ENCODE measurements around the gene CCDC174. TPM values are rescaled to one million over a fixed set of nuclear protein-coding genes. Genes with fewer than 3 reads are reported as not detected.
"Not testable (repeated sequence)": the region's sequence is repeated elsewhere in the genome, so short reads cannot be mapped to it uniquely, and the experiment has no call there.

The CCDC174 gene
- total RNA-seq, 1 donor from 2014 or later, result 32.4 TPM

DNA sequence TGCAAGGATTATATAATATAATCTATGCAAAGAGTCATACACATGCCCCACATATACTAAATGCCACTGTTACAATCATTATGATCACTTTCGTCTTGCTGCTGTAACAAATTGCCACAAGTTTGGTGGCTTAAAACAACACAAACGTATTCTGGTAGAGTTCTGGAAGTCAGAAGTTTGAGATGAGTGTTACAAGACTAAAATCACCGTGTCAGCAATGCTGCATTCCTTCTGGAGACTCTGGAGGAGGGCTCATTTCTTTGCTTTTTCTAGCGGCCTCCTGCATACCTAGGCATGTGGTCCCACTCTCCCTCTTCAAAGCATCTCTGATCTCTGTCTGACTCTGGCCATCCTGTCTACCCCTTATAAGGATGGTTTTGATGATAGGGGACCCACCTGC is 1.4 kb upstream of the CCDC174 start:
- CTCF ChIA-PET, result no interaction called here
- Mint-ChIP-seq H3K27ac (peak overlapping the region; percentile 93), H3K9me3 (no peaks in the 10 kb centered on the region), H3K4me1 (peaks cover 34% of the 10 kb centered on the region), H3K36me3 (ENCODE audit: low read depth) (peaks cover 22% of the 10 kb centered on the region), H3K27me3 (no peaks in the 10 kb centered on the region), H3K4me3 (peak overlapping the region; percentile 95)
- intact Hi-C loops (cut with micrococcal nuclease), result loop anchor here (2.0 to 10.0 kb wide), 4 partner anchors 753 to 1985 kb away; partner anchors contain the start of genes BTD, DPH3, HACL1 and OXNAD1
- ATAC-seq (ENCODE audit: low read depth) (no peak), DNase-seq (no peak)
- TF ChIP-seq, protein P1, sequence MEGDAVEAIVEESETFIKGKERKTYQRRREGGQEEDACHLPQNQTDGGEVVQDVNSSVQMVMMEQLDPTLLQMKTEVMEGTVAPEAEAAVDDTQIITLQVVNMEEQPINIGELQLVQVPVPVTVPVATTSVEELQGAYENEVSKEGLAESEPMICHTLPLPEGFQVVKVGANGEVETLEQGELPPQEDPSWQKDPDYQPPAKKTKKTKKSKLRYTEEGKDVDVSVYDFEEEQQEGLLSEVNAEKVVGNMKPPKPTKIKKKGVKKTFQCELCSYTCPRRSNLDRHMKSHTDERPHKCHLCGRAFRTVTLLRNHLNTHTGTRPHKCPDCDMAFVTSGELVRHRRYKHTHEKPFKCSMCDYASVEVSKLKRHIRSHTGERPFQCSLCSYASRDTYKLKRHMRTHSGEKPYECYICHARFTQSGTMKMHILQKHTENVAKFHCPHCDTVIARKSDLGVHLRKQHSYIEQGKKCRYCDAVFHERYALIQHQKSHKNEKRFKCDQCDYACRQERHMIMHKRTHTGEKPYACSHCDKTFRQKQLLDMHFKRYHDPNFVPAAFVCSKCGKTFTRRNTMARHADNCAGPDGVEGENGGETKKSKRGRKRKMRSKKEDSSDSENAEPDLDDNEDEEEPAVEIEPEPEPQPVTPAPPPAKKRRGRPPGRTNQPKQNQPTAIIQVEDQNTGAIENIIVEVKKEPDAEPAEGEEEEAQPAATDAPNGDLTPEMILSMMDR (IDR thresholded peaks at IDR 0.05), result no peak
- POLR2A ChIA-PET, result interaction anchor here (0.6 to 3.5 kb wide), 7 partner anchors 9 to 1986 kb away, joined by 3 to 28 read pairs (median 6); partner anchors contain the start of genes LSM3, MRPS25, NR2C2 and RAF1

DNA sequence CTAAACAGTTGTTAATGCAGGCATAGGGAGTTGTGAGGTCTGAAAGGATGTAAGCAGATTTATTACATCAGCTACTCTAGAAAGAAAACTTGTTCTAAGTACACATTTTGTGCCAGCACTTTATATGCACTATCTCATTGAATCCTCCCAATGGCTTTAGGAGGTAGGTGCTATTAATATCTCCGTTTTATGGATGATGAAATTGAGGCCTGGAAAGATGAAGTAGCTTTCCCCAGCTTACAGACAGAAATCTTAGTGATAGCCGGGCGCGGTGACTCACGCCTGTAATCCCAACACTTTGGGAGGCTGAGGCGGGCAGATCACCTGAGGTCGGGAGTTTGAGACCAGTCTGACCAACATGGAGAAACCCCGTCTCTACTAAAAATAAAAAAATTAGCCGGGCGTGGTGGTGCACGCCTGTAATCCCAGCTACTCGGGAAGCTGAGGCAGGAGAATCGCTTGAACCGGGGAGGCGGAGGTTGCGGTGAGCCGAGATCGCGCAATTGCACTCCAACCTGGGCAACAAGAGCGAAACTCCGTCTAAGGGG is 872 bp downstream of the CCDC174 start:
- Mint-ChIP-seq H3K36me3 (ENCODE audit: low read depth) (peaks cover 44% of the 10 kb centered on the region), H3K4me3 (peak overlapping the region; percentile 95), H3K4me1 (peaks cover 34% of the 10 kb centered on the region), H3K27ac (peak overlapping the region; percentile 93)
- H3K9me3 Mint-ChIP-seq; ATAC-seq (ENCODE audit: low read depth); H3K27me3 Mint-ChIP-seq; DNase-seq: not testable (repeated sequence)
- POLR2A ChIA-PET, result interaction anchor here (0.5 to 3.5 kb wide), 9 partner anchors 16 to 949 kb away, joined by 3 to 28 read pairs (median 6); partner anchors contain the start of genes BTD, CHCHD4, HACL1 and LSM3
- intact Hi-C loops (cut with micrococcal nuclease), result loop anchor here (10.0 kb wide), 1 partner anchor 1612 kb away; the partner anchor contains the start of genes DPH3 and OXNAD1
- CTCF ChIA-PET, result interaction anchor here (0.7 to 1.5 kb wide), 3 partner anchors 242 to 756 kb away, joined by 3 to 5 read pairs (median 4); no protein-coding TSS in a partner anchor

DNA sequence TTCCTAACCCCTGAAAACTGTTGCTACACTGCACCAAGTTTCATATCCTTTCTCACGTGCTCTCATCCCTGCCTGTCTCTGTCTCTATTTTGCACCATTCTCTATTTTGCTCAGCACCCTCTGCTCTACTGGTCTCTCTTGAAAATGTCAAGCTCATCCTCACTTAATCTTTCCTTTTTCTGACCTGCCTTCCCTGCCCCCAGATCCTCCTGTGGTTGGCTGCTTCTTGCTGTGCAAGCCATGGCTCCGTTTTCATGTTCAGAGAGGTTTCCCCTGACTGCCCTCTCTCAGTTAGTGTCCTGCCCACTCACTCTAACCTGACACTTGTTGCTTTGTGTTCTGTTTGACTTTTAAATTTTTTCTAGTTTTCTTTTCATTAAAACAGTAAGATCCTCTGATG is 6.0 kb downstream of the CCDC174 start:
- TF ChIP-seq, protein P1 (IDR thresholded peaks at IDR 0.05), result no peak
- ATAC-seq (ENCODE audit: low read depth) (no peak), DNase-seq (no peak)
- ChIA-PET CTCF (no interaction called here), POLR2A (no interaction called here)
- Mint-ChIP-seq H3K36me3 (ENCODE audit: low read depth) (peaks cover 83% of the 10 kb centered on the region), H3K4me1 (peaks cover 15% of the 10 kb centered on the region), H3K9me3 (no peaks in the 10 kb centered on the region), H3K27ac (no peak overlapping the region), H3K4me3 (no peak overlapping the region), H3K27me3 (no peaks in the 10 kb centered on the region)
- intact Hi-C loops (cut with micrococcal nuclease), result loop anchor here (10.0 kb wide), 1 partner anchor 1607 kb away; the partner anchor contains the start of genes DPH3 and OXNAD1

DNA sequence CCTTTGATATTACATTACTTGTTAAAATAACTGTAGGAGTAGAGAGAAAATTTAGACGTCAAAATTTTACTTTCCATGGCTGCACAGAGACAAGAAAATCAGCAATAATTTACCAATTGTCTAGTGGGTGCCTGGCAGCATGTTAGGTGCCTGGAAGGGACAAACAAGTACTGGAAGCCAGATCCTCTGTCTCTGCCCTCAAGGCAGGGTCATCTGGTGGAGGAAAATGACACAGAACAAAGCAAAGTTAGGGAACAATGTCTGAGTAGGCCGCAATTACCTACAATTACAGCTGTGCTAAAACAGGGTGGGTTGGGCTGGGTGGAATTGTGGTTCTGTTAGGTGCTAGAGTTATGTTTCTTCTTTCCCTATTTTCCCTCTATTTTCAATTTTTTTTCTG is 7.4 kb downstream of the CCDC174 start:
- CTCF ChIA-PET, result no interaction called here
- Mint-ChIP-seq H3K9me3 (no peaks in the 10 kb centered on the region), H3K27me3 (no peaks in the 10 kb centered on the region), H3K4me3 (no peak overlapping the region), H3K27ac (no peak overlapping the region), H3K36me3 (ENCODE audit: low read depth) (peaks cover 94% of the 10 kb centered on the region), H3K4me1 (peaks cover 1% of the 10 kb centered on the region)
- ATAC-seq (ENCODE audit: low read depth), result no peak
- intact Hi-C loops (cut with micrococcal nuclease), result loop anchor here (10.0 kb wide), 1 partner anchor 1606 kb away; the partner anchor contains the start of genes DPH3 and OXNAD1
- TF ChIP-seq, protein P1 (IDR thresholded peaks at IDR 0.05), result no peak
- DNase-seq, result no peak
- POLR2A ChIA-PET, result no interaction called here

DNA sequence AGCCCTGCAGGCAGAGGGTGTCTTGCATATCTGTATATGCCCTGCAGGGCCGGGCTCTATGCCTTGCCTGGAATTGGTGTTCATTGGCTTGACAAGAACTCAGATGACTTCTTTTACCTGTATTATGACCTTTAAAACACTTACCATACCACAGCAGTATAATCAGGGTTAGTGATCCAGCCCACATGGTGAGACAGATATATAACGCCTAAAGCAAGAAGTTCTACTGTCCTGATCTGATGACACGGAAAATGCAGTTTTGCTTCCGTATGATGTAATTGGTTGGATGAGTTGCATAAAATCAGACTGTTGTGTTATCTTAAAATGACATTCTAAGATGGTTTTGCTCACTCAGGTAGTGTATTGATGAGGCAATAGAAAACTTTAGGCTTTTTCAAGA is 9.4 kb downstream of the CCDC174 start:
- ATAC-seq (ENCODE audit: low read depth), result no peak
- peaks cover 97% of the 10 kb centered on the region for H3K36me3 Mint-ChIP-seq (ENCODE audit: low read depth)
- TF ChIP-seq, protein P1 (IDR thresholded peaks at IDR 0.05), result no peak
- ChIA-PET CTCF (no interaction called here), POLR2A (interaction anchor here (0.5 to 0.9 kb wide), 2 partner anchors 9 to 440 kb away, joined by 3 to 4 read pairs; partner anchors contain the start of gene CCDC174)
- no peak overlapping the region for H3K27ac Mint-ChIP-seq
- H3K9me3 Mint-ChIP-seq, result no peaks in the 10 kb centered on the region
- H3K4me3 Mint-ChIP-seq, result no peak overlapping the region
- no peak for DNase-seq
- no peaks in the 10 kb centered on the region for H3K27me3 Mint-ChIP-seq
- H3K4me1 Mint-ChIP-seq, result no peaks in the 10 kb centered on the region
- intact Hi-C loops (cut with micrococcal nuclease), result no loop called here

Measured in activated B cell treated with CpG ODN at 0.5 μM for 24 hours (primary cell).